HG03097 (cell line): ENCODE results near the gene MED13L.
A peak's percentile ranks its signal among the peaks of the same experiment; 100 is the strongest.

Source experiments
- ATAC-seq: cut with Tn5 transposase; IDR thresholded peaks from one replicate; pipeline ENCODE4 v1.9.1; 2021; ENCODE audit not compliant: unreplicated experiment, low FRiP score

The MED13L gene

DNA sequence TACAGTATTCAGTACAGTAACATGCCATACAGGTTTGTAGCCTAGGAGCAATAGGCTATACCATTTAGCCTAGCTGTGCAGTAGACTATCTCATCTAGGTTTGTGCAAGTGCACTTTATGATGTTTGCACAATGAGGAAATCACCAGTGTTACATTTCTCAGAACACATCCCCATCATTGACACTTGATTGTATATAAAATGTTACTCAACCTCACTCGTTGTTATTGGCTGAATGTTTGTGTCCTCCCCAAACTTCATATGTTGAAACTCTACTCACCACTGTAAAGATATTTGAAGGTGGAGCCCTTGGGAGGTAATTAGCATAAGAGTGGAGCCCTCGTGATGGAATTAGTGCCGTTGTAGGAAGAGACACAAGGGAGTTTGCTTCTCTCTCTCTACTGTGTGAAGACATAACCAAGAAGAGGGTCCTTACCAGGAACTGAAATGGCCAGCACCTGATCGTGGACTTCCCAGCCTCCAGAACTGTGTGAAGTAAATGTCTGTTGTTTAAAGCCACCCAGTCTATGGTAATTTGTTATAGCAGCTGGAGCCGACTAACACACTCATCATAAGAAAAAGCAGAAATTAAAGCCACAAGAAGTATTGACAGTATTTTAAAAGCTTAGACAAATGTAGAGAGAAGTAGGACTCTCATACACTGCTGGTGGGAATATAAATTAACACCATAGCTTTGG is 3.2 kb upstream of the MED13L start:
- ATAC-seq, result no peak

DNA sequence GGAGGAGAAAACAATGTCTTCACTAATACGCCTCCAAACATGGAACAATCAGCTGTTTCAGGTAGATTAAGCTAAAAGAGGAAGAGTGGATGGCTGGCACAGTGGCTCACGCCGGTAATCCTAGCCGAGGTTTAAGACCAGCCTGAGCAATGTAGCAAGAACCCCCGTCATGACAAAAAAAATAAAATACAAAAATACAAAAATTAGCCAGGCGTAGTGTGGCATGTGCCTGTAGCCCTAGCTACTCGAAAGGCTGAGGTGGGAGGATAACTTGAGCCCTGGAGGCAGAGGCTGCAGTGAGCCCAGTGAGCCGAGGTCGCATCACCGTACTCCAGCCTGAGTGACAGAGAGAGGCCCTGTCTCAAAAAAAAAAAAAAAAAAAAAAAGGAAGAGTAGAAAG is 1.2 kb upstream of the MED13L start:
- no peak for ATAC-seq

- ATAC-seq, result no peak
Observed at GRCh38 chr12:116278279-116278626, 760 bp upstream of the MED13L start.

DNA sequence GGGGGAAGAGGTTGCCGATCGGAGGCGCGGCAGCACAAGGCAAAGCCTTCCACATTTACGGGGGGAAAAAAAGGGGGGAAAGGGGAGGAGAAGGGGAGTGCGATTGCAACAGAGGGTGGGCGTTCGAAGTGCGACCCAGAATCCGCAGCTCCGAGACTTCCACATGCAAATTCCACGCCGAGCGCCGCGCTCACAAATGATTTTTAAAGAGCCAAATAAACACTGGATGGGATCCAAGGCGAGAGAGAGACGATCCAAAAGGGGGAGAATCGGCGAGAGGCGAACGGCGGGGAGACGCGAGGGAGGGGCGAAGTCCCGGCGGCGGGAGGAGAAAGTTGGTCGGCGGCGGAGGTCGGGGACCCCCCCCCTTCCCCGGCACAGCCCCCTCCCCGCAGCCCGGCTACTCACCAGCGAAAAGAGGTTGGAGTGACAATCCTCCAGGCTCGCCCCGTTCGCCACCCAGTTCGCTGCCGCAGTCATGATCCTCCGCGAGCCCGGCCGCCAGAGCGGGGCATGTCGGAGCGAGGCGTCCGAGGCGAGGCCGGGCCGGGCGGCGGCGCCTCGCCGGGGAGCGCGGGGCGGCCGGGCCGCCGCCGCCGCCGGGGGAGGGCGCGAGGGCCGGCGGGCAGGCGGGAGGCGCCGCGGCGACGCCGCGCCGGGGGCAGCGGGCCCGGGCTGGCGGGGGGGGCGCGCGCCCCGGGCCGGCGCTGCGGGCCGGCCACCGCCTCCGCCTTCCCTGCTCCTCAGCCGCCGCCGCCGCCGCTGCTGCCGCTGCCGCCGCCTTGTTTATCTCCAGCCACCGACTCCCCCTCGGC is 634 bp downstream of the MED13L start:
- ATAC-seq, result peak; percentile 20

- no peak for ATAC-seq
Observed at GRCh38 chr12:116274551-116275375, 2.7 kb downstream of the MED13L start.

- ATAC-seq, result no peak
Observed at GRCh38 chr12:116273813-116274550, 3.5 kb downstream of the MED13L start.

- ATAC-seq, result no peak
Observed at GRCh38 chr12:116267948-116268347, 9.5 kb downstream of the MED13L start.

GRCh38 chr12:116266631-116267349 is 10.7 kb downstream of the MED13L start:
- ATAC-seq, result no peak

DNA sequence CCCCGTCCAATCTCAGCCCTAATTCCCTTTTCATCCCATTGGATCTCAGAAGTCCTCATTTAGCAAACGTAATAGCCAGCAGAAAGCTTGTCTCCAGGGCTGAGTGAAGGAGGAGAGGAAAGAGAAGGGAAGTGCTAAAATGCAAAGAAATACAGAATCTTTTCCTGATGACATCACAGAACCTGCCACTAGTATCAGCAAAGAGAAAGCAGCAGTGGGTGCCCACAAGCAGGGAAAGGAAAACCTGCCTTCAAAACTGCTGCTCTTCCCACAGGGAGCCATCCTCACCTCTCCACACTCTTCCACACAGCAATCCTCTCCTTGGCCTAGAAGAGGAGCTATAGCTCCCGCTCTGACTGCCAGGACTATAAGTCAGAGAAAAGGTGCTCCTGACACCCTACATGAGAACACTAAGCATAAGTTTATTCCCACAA is 11.3 kb downstream of the MED13L start:
- no peak for ATAC-seq

DNA sequence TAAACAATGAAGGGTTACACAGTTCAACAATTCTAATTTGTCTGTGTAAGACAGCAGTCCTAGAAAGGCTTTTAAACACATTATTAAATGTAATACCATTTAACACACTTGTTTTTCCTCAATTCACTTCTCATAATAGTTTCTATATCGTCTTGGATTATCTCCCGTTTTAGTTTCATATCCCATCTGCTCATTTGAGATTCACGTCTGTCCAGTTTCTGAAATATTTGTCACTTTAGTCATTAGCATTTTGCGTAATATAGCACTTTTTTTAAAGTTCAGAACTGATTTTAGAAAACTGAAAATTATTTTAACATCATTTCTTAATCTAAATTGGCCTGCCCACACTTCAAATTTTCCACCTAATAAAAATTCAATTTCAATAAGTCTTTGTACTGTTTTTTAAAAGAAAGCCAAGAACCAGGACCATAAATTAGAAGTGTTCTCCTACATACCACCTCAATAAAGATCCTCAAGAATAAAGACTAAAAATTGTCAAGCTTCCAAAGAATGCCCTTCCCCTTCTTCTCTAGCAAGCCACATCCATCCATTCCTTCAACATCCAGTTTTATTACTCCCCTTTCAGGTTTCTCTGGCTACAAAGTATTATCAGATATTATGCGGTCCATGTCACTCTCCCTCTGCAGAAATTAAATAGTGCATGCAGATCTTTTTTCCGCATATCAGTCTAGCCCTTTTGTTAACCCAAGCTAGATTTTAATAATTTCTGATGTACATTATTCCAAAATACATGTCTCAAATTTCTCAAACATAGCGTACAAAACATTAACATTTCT is 11.9 kb downstream of the MED13L start:
- ATAC-seq, result no peak

GRCh38 chr12:116264525-116265070 is 12.9 kb downstream of the MED13L start:
- ATAC-seq, result no peak

DNA sequence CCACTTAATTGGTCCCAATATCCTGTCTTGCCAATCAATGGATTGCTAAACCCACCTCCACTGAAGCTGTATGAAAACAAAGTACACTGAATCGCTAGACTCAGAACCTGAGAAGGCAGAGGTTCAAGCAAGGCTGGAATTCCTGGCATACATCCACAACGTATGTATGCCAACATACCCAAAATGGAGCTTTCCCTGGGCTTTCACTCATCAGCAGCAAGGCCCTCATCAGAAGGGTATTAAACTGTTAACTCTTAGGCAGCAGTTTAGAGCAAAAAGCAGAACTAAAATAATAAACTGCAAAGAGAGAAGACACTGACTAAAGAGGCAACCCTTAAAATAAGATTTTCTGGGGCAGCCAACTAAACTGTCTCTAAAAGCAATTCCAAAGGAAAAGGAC is 13.6 kb downstream of the MED13L start:
- no peak for ATAC-seq

DNA sequence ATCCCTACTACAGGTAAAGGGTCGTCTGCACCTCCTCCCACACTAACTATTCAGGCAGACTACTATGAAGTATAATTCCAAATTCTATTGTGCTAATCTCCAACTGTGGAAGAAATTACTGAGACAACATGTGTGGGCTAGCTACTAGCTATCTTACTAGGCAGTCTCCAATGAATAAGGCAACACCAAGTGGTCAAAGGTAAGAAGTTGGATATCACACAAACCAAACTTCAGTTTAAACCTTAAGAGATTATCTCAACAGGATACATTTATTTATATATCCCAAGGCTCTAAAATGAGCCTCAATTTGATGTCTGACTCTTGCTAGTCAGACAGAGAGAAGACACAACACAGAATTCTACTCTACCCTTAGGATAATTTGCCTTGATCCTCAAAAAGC is 14.1 kb downstream of the MED13L start:
- ATAC-seq, result no peak

GRCh38 chr12:116262741-116263140 is 14.8 kb downstream of the MED13L start:
- no peak for ATAC-seq

DNA sequence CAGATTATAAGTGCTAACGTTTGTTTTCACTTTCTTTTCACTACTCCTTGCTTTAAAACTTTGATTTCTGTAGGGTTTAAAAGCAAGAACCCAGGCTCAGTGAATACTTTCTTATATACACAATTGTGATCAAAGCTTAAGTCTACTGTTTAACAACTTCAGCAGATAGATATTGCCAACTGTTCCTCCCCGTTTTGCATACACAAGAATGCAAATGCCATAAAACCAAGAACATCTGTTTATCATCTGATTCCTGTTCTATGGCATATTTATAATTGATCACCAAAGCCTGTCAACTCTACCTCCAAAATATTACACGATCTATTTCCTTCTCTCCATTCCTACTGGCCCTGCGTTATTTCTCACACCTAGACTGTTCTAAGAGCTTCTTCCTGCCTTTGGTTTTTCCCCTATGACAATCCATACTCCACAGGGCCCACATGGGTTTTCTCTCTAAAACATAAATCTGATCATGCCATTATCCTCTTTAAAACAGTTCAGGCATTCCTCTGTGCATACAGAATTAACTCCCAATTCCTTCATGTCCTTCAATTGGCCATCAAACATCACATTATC is 15.9 kb downstream of the MED13L start:
- ATAC-seq, result no peak

GRCh38 chr12:116259800-116260577 is 17.5 kb downstream of the MED13L start:
- ATAC-seq, result no peak

- no peak for ATAC-seq
Observed at GRCh38 chr12:116257826-116258225, 19.7 kb downstream of the MED13L start.

GRCh38 chr12:116257215-116257614 is 20.3 kb downstream of the MED13L start:
- ATAC-seq, result no peak
